Heart left ventricle (tissue), 16 donors: ENCODE measurements around the gene GGTA1. TPM values are rescaled to one million over a fixed set of nuclear protein-coding genes. Genes with fewer than 3 reads are reported as not detected.

Experiments used
- ATAC-seq, 4 donors: fragments of 200-7000 bp; cut with Tn5 transposase; one replicate each; pipeline ENCODE4 v1.9.1; 2020 to 2022; ENCODE audit warnings: moderate library complexity in 4 of 4, mild to moderate bottlenecking in 3 of 4, moderate number of reproducible peaks in 1 of 4
- DNase-seq, 5 donors: peaks; one replicate each; pipeline ENCODE4 v3.0.0-alpha.2; 2020
- H3K27ac ChIP-seq, 12 donors: fragments of 200-600 bp; sonication (generic) in 4 of 12; one replicate each; pipeline versions ENCODE4 v1.5.0 to v1.8.0; 2016 to 2022; ENCODE audit warnings: mild to moderate bottlenecking in 2 of 12
- H3K27me3 ChIP-seq, 9 donors: fragments of 200-600 bp; sonication (generic) in 2 of 9; one replicate each; pipeline versions ENCODE4 v1.5.1 to v1.8.0; 2016 to 2022; ENCODE audit warnings: mild to moderate bottlenecking in 3 of 9
- H3K36me3 ChIP-seq, 9 donors: fragments of 200-600 bp; sonication (generic) in 2 of 9; one replicate each; pipeline versions ENCODE4 v1.5.0 to v1.8.0; 2018 to 2022; ENCODE audit warnings: mild to moderate bottlenecking in 2 of 9
- H3K4me1 ChIP-seq, 12 donors: fragments of 200-600 bp; sonication (generic) in 4 of 12; one replicate each; pipeline versions ENCODE4 v1.5.0 to v1.8.0; 2016 to 2022; ENCODE audit warnings: mild to moderate bottlenecking in 3 of 12
- H3K4me3 ChIP-seq, 12 donors: fragments of 200-600 bp; sonication (generic) in 4 of 12; one replicate each; pipeline versions ENCODE4 v1.5.0 to v1.8.0; 2017 to 2022; ENCODE audit warnings: mild to moderate bottlenecking in 9 of 12, moderate library complexity in 4 of 12
- H3K9me3 ChIP-seq, 12 donors: fragments of 200-600 bp; sonication (generic) in 4 of 12; one replicate each; pipeline versions ENCODE4 v1.5.0 to v1.8.0; 2016 to 2022; ENCODE audit warnings: mild to moderate bottlenecking in 1 of 12
- CTCF ChIP-seq, 12 donors: fragments of 200-600 bp; sonication (generic) in 4 of 12; IDR thresholded peaks; one replicate each; pipeline versions ENCODE4 v1.5.0 to v1.8.0; 2018 to 2022; ENCODE audit warnings: antibody characterized with exemption in 12 of 12, mild to moderate bottlenecking in 5 of 12
- POLR2A ChIP-seq, 2 donors: fragments of 450-650 bp; IDR thresholded peaks; one replicate each; pipeline ENCODE4 v1.6.1; 2017; ENCODE audit warnings: antibody characterized with exemption in 2 of 2, mild to moderate bottlenecking in 2 of 2, moderate library complexity in 2 of 2
- WGBS, 4 donors: extraction: QIAGEN DNeasy Blood & Tissue Kit in 2 of 4; methylation state at CpG; one replicate each; pipeline versions ENCODE4 v1.1.5 to v1.1.7; 2013 to 2018; 5-methylcytosine and 5-hydroxymethylcytosine counted together
- intact Hi-C, 10 donors: fragments of 100-400 bp; cut with DNase I; formaldehyde crosslinking; loops; one replicate each; pipeline versions ENCODE4 v1.11.1 to v1.14.2; 2022
- polyA plus RNA-seq, 2 donors: library from polyadenylated mRNA; stranded (reverse); fragments of 200-250 nt; gene quantifications; one replicate each; pipeline ENCODE4 v1.2.3, GENCODE V29; 2013
- total RNA-seq, 9 donors: library from RNA; depleted of rRNA in 2 of 9; stranded (reverse); fragments of >200 nt in 2 of 9; fragmentation: NEBNext Ultra II Directional in 3 of 9; extraction: Animal tissue kit (Norgen Biotek cat#: 25700) in 3 of 9; gene quantifications; one replicate each; pipeline versions ENCODE4 v1.1.0 to v1.2.4, GENCODE V29; 2016 to 2023
- donor health status: ischemic (EF 13 %, LVEDD 7.1; RV severe dilation, severe dysfunction).
- donor health status: healthy with polysubstance abuse.
- donor health status: DM: no; HTN: yes; CAD: no.
- donor health status: DM: no; HTN: no; CAD: no.
- donor health status: ischemic (EF 25% LVEDD 6.9; RV normal size, moderate dysfunction).
- donor health status: ischemic (EF 25% LVEDD 5.7; RV mildly dilated, moderate dysfunction).
- donor health status: healthy.
- donor health status: DM: yes; HTN: yes; CAD: no.
- donor health status: ischemic (EF 35%, LVEDD 5.7; RV mildly dilated, moderate dysfunction).
- donor health status: nonischemic (EF 11% LVEDD 7.7; RV severe dilation, severe dysfunction).
- donor health status: DM: yes; HTN: yes; CAD: no.
- donor health status: PGD.
- donor health status: ischemic (EF 29% LVEDD 5.4; RV normal size, mild dysfunction).
- donor health status: nonischemic (EF 23%, LVEDD 6.1; RV moderate dilation, normal function).

The GGTA1 gene
- total and polyA plus RNA-seq, 11 donors, result 1.8 to 47.7 (median 8.0) TPM

GRCh38 chr9:121499177-121499426, 542 bp downstream of the GGTA1 start:
- Histone ChIP-seq H3K9me3 (peaks cover 0 to 6% (median 0%) of the 10 kb centered on the region in 12 donors), H3K4me1 (peaks cover 0 to 57% (median 18%) of the 10 kb centered on the region in 12 donors), H3K27ac (peak overlapping the region; percentile 62 to 95 (median 85)), H3K4me3 (peak overlapping the region; percentile 38 to 85 (median 69)), H3K36me3 (no peaks in the 10 kb centered on the region), H3K27me3 (peaks cover 0 to 3% (median 0%) of the 10 kb centered on the region in 9 donors)
- TF ChIP-seq CTCF (IDR thresholded peaks at IDR 0.05), result no peak
- TF ChIP-seq POLR2A (IDR thresholded peaks at IDR 0.05), result no peak
- ATAC-seq (peak in 1 of 4 donors; percentile 23), DNase-seq (no peak)
- intact Hi-C loops, result loop anchor here (1.0 to 5.0 kb wide), 8 partner anchors 30 to 38 kb away; no protein-coding TSS in a partner anchor
- WGBS, 4 donors, result 1 to 8% (median 2%) methylated on average over 8 of the region's 8 CpGs

GRCh38 chr9:121498487-121499176, 1.0 kb downstream of the GGTA1 start:
- DNase-seq (peak in 4 of 5 donors; percentile 41 to 60 (median 53)), ATAC-seq (peak; percentile 14 to 38 (median 28))
- H3K4me3 ChIP-seq, result peak overlapping the region; percentile 24 to 85 (median 69)
- WGBS, 4 donors, result 1% methylated on average over 29 of the region's 29 CpGs
- H3K27ac ChIP-seq, result peak overlapping the region; percentile 62 to 95 (median 85)
- H3K36me3 ChIP-seq, result no peaks in the 10 kb centered on the region
- no peak for TF ChIP-seq POLR2A (IDR thresholded peaks at IDR 0.05)
- peak in 1 of 12 donors; percentile 26 for TF ChIP-seq CTCF (IDR thresholded peaks at IDR 0.05)
- peaks cover 0 to 3% (median 0%) of the 10 kb centered on the region in 9 donors for H3K27me3 ChIP-seq
- intact Hi-C loops, result loop anchor here (1.0 to 5.0 kb wide), 8 partner anchors 30 to 39 kb away; no protein-coding TSS in a partner anchor
- H3K4me1 ChIP-seq, result peaks cover 0 to 59% (median 18%) of the 10 kb centered on the region in 12 donors
- H3K9me3 ChIP-seq, result peaks cover 0 to 6% (median 0%) of the 10 kb centered on the region in 12 donors

- intact Hi-C loops, result loop anchor here (1.0 to 5.0 kb wide), 8 partner anchors 31 to 39 kb away; no protein-coding TSS in a partner anchor
- peak in 3 of 5 donors; percentile 56 to 75 (median 61) for DNase-seq
- TF ChIP-seq CTCF (IDR thresholded peaks at IDR 0.05) (peak; percentile 52 to 79 (median 64)), POLR2A (IDR thresholded peaks at IDR 0.05) (no peak)
Observed at GRCh38 chr9:121498150-121498486, 1.5 kb downstream of the GGTA1 start.

GRCh38 chr9:121495976-121496375, 3.7 kb downstream of the GGTA1 start:
- DNase-seq, result no peak
- no peak for ATAC-seq
- Histone ChIP-seq H3K27ac (no peak overlapping the region), H3K36me3 (no peaks in the 10 kb centered on the region), H3K4me3 (no peak overlapping the region), H3K27me3 (peaks cover 0 to 3% (median 0%) of the 10 kb centered on the region in 9 donors), H3K4me1 (peaks cover 0 to 57% (median 19%) of the 10 kb centered on the region in 12 donors), H3K9me3 (peaks cover 0 to 6% (median 0%) of the 10 kb centered on the region in 12 donors)
- intact Hi-C loops, result loop anchor here in 8 of 10 donors (5.0 kb wide), 3 partner anchors 34 to 41 kb away; no protein-coding TSS in a partner anchor
- TF ChIP-seq POLR2A (IDR thresholded peaks at IDR 0.05), result no peak
- no peak for TF ChIP-seq CTCF (IDR thresholded peaks at IDR 0.05)

More at GRCh38 chr9:121498150-121498486, 1.5 kb downstream of the GGTA1 start:
- H3K9me3 ChIP-seq, result peaks cover 0 to 6% (median 0%) of the 10 kb centered on the region in 12 donors
- 3 to 6% (median 4%) methylated on average over 4 of the region's 4 CpGs for WGBS, 4 donors
- peaks cover 0 to 60% (median 18%) of the 10 kb centered on the region in 12 donors for H3K4me1 ChIP-seq
- peak overlapping the region in 11 of 12 donors; percentile 53 to 85 (median 69) for H3K4me3 ChIP-seq
- no peaks in the 10 kb centered on the region for H3K36me3 ChIP-seq
- peaks cover 0 to 3% (median 0%) of the 10 kb centered on the region in 9 donors for H3K27me3 ChIP-seq
- H3K27ac ChIP-seq, result peak overlapping the region in 9 of 12 donors; percentile 7 to 95 (median 85)
- peak; percentile 33 to 70 (median 58) for ATAC-seq
